Activated CD8-positive, alpha-beta T cell treated with anti-CD3 and anti-CD28 coated beads for 36 hours (primary cell): ENCODE data around the gene TACR1. TPM values are rescaled to one million over a fixed set of nuclear protein-coding genes. Genes with fewer than 3 reads are reported as not detected.
"Not testable (repeated sequence)": the region's sequence is repeated elsewhere in the genome, so short reads cannot be mapped to it uniquely, and the experiment has no call there.

Source experiments
- ATAC-seq: fragments of 200-7000 bp; cut with Tn5 transposase; one replicate; pipeline ENCODE4 v1.10.0; 2021; ENCODE audit warnings: mild to moderate bottlenecking, moderate library complexity
- CTCF ChIA-PET: fragments of 350-600 bp; sonication (Branson Sonifier 250); formaldehyde crosslinking; loops from one replicate; lab custom pipeline; 2021; ENCODE audit warnings: antibody characterized with exemption; lab: Charles Lee
- POLR2A ChIA-PET: fragments of 350-600 bp; sonication (Branson Sonifier 250); formaldehyde crosslinking; loops from one replicate; lab custom pipeline; 2021; ENCODE audit warnings: antibody characterized with exemption; lab: Charles Lee
- DNase-seq: peaks from one replicate; pipeline ENCODE4 v3.0.0-alpha.2; 2020
- H3K27ac Mint-ChIP-seq: one replicate; pipeline ENCODE4 v1.8.0; 2021; ENCODE audit warnings: mild to moderate bottlenecking, mixed read lengths
- H3K27me3 Mint-ChIP-seq: one replicate; pipeline ENCODE4 v1.8.0; 2021; ENCODE audit warnings: mixed read lengths
- H3K36me3 Mint-ChIP-seq: one replicate; pipeline ENCODE4 v1.8.0; 2021; ENCODE audit warnings: low read depth, mixed read lengths
- H3K4me1 Mint-ChIP-seq: one replicate; pipeline ENCODE4 v1.8.0; 2021; ENCODE audit warnings: low read depth, mixed read lengths
- H3K4me3 Mint-ChIP-seq: one replicate; pipeline ENCODE4 v1.8.0; 2021; ENCODE audit warnings: mild to moderate bottlenecking, moderate library complexity, mixed read lengths
- H3K9me3 Mint-ChIP-seq: one replicate; pipeline ENCODE4 v1.8.0; 2021; ENCODE audit warnings: mixed read lengths
- CTCF ChIP-seq: fragments of 200-600 bp; IDR thresholded peaks from one replicate; pipeline ENCODE4 v1.8.0; 2022; ENCODE audit warnings: antibody characterized with exemption, mild to moderate bottlenecking
- intact Hi-C: fragments of 100-400 bp; cut with micrococcal nuclease; formaldehyde crosslinking; loops from one replicate; pipeline ENCODE4 v1.10.0; 2022
- total RNA-seq, 2 experiments: library from RNA; stranded (reverse); gene quantifications; one replicate each; pipeline ENCODE4 v1.2.3, GENCODE V29; 2021

The TACR1 gene
- total RNA-seq, 2 experiments from 2014 or later = not detected

- H3K36me3 Mint-ChIP-seq = no peaks in the 10 kb centered on the region
These were observed 52.6 kb downstream of the TACR1 start for GRCh38 chr2:75146606-75147332.

GRCh38 chr2:75146221-75146605, 53.1 kb downstream of the TACR1 start:
- H3K27ac Mint-ChIP-seq, H3K4me3 Mint-ChIP-seq, intact Hi-C loops, H3K4me1 Mint-ChIP-seq, DNase-seq, ATAC-seq, H3K27me3 Mint-ChIP-seq, H3K36me3 Mint-ChIP-seq, H3K9me3 Mint-ChIP-seq, CTCF ChIA-PET, POLR2A ChIA-PET: not testable (repeated sequence)

More at GRCh38 chr2:75146606-75147332, 52.6 kb downstream of the TACR1 start:
- no peak for ATAC-seq
- intact Hi-C loops = no loop called here
- TF ChIP-seq CTCF = no peak
- ChIA-PET POLR2A (no interaction called here), CTCF (no interaction called here)
- H3K4me3 Mint-ChIP-seq = no peak overlapping the region
- no peaks in the 10 kb centered on the region for H3K4me1 Mint-ChIP-seq
- no peak for DNase-seq
- H3K27ac Mint-ChIP-seq = no peak overlapping the region
- H3K9me3 Mint-ChIP-seq = peaks cover 9% of the 10 kb centered on the region
- H3K27me3 Mint-ChIP-seq = peaks cover 3% of the 10 kb centered on the region

- Mint-ChIP-seq H3K9me3 (no peaks in the 10 kb centered on the region), H3K36me3 (no peaks in the 10 kb centered on the region), H3K27me3 (no peaks in the 10 kb centered on the region), H3K27ac (no peak overlapping the region), H3K4me1 (no peaks in the 10 kb centered on the region), H3K4me3 (no peak overlapping the region)
- DNase-seq (no peak), ATAC-seq (no peak)
- intact Hi-C loops = no loop called here
- ChIA-PET POLR2A (no interaction called here), CTCF (interaction anchor here (1.1 kb wide), 1 partner anchor 554 kb away, joined by 3 read pairs; no protein-coding TSS in a partner anchor)
- no peak for TF ChIP-seq CTCF
These were observed 57.2 kb downstream of the TACR1 start for GRCh38 chr2:75142081-75142480.

GRCh38 chr2:75140288-75140687, 59.0 kb downstream of the TACR1 start:
- Mint-ChIP-seq H3K27ac (no peak overlapping the region), H3K4me1 (no peaks in the 10 kb centered on the region), H3K27me3 (no peaks in the 10 kb centered on the region), H3K36me3 (no peaks in the 10 kb centered on the region), H3K9me3 (no peaks in the 10 kb centered on the region), H3K4me3 (no peak overlapping the region)
- ChIA-PET CTCF (interaction anchor here (0.9 kb wide), 1 partner anchor 425 kb away, joined by 3 read pairs; no protein-coding TSS in a partner anchor), POLR2A (interaction anchor here (0.5 to 0.6 kb wide), 2 partner anchors 12 to 277 kb away, joined by 3 read pairs; no protein-coding TSS in a partner anchor)
- ATAC-seq (no peak), DNase-seq (no peak)
- TF ChIP-seq CTCF = no peak
- intact Hi-C loops = no loop called here

GRCh38 chr2:75139171-75139570, 60.1 kb downstream of the TACR1 start:
- ChIA-PET POLR2A (no interaction called here), CTCF (interaction anchor here (0.8 to 1.1 kb wide), 3 partner anchors 11 to 424 kb away, joined by 3 read pairs; no protein-coding TSS in a partner anchor)

More at GRCh38 chr2:75139171-75139570, 60.1 kb downstream of the TACR1 start:
- no peak for DNase-seq
- no peaks in the 10 kb centered on the region for H3K4me1 Mint-ChIP-seq
- ATAC-seq = no peak
- H3K4me3 Mint-ChIP-seq = no peak overlapping the region
- H3K36me3 Mint-ChIP-seq = no peaks in the 10 kb centered on the region
- H3K27me3 Mint-ChIP-seq = no peaks in the 10 kb centered on the region
- intact Hi-C loops = no loop called here
- TF ChIP-seq CTCF = no peak
- H3K27ac Mint-ChIP-seq = no peak overlapping the region
- H3K9me3 Mint-ChIP-seq = no peaks in the 10 kb centered on the region
